ENCODE data around the gene UQCC2. TPM values are rescaled to one million over a fixed set of nuclear protein-coding genes. Genes with fewer than 3 reads are reported as not detected.

UQCC2 gene
- total and polyA plus RNA-seq, 4 donors, result 7.8 to 141 (median 48.1) TPM

- DNase-seq (no peak), ATAC-seq (ENCODE audit: insufficient read depth, low FRiP score) (no peak)
- no peak overlapping the region for H3K9ac ChIP-seq (ENCODE audit: insufficient read depth in 1 of 2, low read length in 2 of 2)
- TF ChIP-seq, protein P1, sequence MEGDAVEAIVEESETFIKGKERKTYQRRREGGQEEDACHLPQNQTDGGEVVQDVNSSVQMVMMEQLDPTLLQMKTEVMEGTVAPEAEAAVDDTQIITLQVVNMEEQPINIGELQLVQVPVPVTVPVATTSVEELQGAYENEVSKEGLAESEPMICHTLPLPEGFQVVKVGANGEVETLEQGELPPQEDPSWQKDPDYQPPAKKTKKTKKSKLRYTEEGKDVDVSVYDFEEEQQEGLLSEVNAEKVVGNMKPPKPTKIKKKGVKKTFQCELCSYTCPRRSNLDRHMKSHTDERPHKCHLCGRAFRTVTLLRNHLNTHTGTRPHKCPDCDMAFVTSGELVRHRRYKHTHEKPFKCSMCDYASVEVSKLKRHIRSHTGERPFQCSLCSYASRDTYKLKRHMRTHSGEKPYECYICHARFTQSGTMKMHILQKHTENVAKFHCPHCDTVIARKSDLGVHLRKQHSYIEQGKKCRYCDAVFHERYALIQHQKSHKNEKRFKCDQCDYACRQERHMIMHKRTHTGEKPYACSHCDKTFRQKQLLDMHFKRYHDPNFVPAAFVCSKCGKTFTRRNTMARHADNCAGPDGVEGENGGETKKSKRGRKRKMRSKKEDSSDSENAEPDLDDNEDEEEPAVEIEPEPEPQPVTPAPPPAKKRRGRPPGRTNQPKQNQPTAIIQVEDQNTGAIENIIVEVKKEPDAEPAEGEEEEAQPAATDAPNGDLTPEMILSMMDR (IDR thresholded peaks at IDR 0.05; ENCODE audit: control extremely low read depth, extremely low read depth), result no peak
- H3K36me3 ChIP-seq (ENCODE audit: control insufficient read depth in 4 of 4, insufficient read depth in 4 of 4, low read length in 4 of 4), result no peaks in the 10 kb centered on the region
- H3K4me1 ChIP-seq (ENCODE audit: control insufficient read depth in 5 of 5, insufficient read depth in 5 of 5, low read length in 5 of 5), result peaks cover 0 to 65% (median 30%) of the 10 kb centered on the region in 5 donors
- H3K4me3 ChIP-seq, result no peak overlapping the region
- no peaks in the 10 kb centered on the region for H3K9me3 ChIP-seq (ENCODE audit: control insufficient read depth in 4 of 4, insufficient read depth in 3 of 4, low read length in 3 of 4)
- whole genome bisulfite sequencing, 2 donors, result 85 to 91% methylated on average over 4 of the region's 4 CpGs
- no peaks in the 10 kb centered on the region for H3K27me3 ChIP-seq (ENCODE audit: control insufficient read depth in 3 of 3, insufficient read depth in 3 of 3, low read length in 2 of 3)
- H3K27ac ChIP-seq (ENCODE audit: low read depth in 1 of 2, low read length in 1 of 2), result no peak overlapping the region
Measured at GRCh38 chr6:33748841-33749240, 37.3 kb upstream of the UQCC2 start.

GRCh38 chr6:33747823-33748222, 36.3 kb upstream of the UQCC2 start:
- DNase-seq, result no peak
- H3K27ac ChIP-seq (ENCODE audit: low read depth in 1 of 2, low read length in 1 of 2), result no peak overlapping the region
- H3K36me3 ChIP-seq (ENCODE audit: control insufficient read depth in 4 of 4, insufficient read depth in 4 of 4, low read length in 4 of 4), result no peaks in the 10 kb centered on the region
- no peak overlapping the region for H3K4me3 ChIP-seq
- 89 to 93% methylated on average over 5 of the region's 5 CpGs for WGBS, 2 donors
- no peaks in the 10 kb centered on the region for H3K27me3 ChIP-seq (ENCODE audit: control insufficient read depth in 3 of 3, insufficient read depth in 3 of 3, low read length in 2 of 3)
- no peak overlapping the region for H3K9ac ChIP-seq (ENCODE audit: insufficient read depth in 1 of 2, low read length in 2 of 2)
- ATAC-seq (ENCODE audit: insufficient read depth, low FRiP score), result no peak
- TF ChIP-seq, protein P1 (IDR thresholded peaks at IDR 0.05; ENCODE audit: control extremely low read depth, extremely low read depth), result no peak
- peaks cover 0 to 73% (median 30%) of the 10 kb centered on the region in 5 donors for H3K4me1 ChIP-seq (ENCODE audit: control insufficient read depth in 5 of 5, insufficient read depth in 5 of 5, low read length in 5 of 5)
- H3K9me3 ChIP-seq (ENCODE audit: control insufficient read depth in 4 of 4, insufficient read depth in 3 of 4, low read length in 3 of 4), result no peaks in the 10 kb centered on the region

- Histone ChIP-seq H3K4me1 (ENCODE audit: control insufficient read depth in 5 of 5, insufficient read depth in 5 of 5, low read length in 5 of 5) (peaks cover 0 to 66% (median 20%) of the 10 kb centered on the region in 5 donors), H3K4me3 (peak within 1 kb of the TSS; percentile 25), H3K27me3 (ENCODE audit: control insufficient read depth in 3 of 3, insufficient read depth in 3 of 3, low read length in 2 of 3) (no peaks in the 10 kb centered on the region), H3K9me3 (ENCODE audit: control insufficient read depth in 4 of 4, insufficient read depth in 3 of 4, low read length in 3 of 4) (no peaks in the 10 kb centered on the region), H3K9ac (ENCODE audit: insufficient read depth in 1 of 2, low read length in 2 of 2) (peak within 1 kb of the TSS in 1 of 2 donors; percentile 50), H3K27ac (ENCODE audit: low read depth in 1 of 2, low read length in 1 of 2) (peak within 1 kb of the TSS; percentile 48 to 87), H3K36me3 (ENCODE audit: control insufficient read depth in 4 of 4, insufficient read depth in 4 of 4, low read length in 4 of 4) (no peaks in the 10 kb centered on the region)
- TF ChIP-seq, protein P1 (IDR thresholded peaks at IDR 0.05; ENCODE audit: control extremely low read depth, extremely low read depth), result no peak
- ATAC-seq (ENCODE audit: insufficient read depth, low FRiP score), result no peak
- WGBS, 2 donors, result 56 to 75% methylated on average over 10 of the region's 10 CpGs
- peak; percentile 53 to 70 (median 65) for DNase-seq
Measured at GRCh38 chr6:33746651-33747100, 35.2 kb upstream of the UQCC2 start, which contains the start of gene IP6K3. Gene IP6K3 (minus strand): TSS chr6:33746905. CDS start chr6:33735476, 11,429 bp downstream.
